C1 segment of cervical spinal cord (tissue), 14 donors: ENCODE data around the gene SAG.
A peak's percentile ranks its signal among the peaks of the same experiment; 100 is the strongest.

ENCODE experiments used
- DNase-seq, 14 donors: peaks; one replicate each; lab custom pipeline; 2025; lab: John Stamatoyannopoulos, UW

The SAG gene

GRCh38 chr2:233288663-233289062 lies 19.0 kb upstream of the SAG start:
- peak in 6 of 14 donors; percentile 3 to 37 (median 24) for DNase-seq

- peak in 9 of 14 donors; percentile 4 to 53 (median 25) for DNase-seq
Measured at GRCh38 chr2:233289648-233290047, 18.0 kb upstream of the SAG start.

- DNase-seq, result no peak
Measured at GRCh38 chr2:233290051-233290845, 17.4 kb upstream of the SAG start.

- DNase-seq, result no peak
Measured at GRCh38 chr2:233295891-233296290, 11.7 kb upstream of the SAG start.

GRCh38 chr2:233297076-233297475 lies 10.5 kb upstream of the SAG start:
- DNase-seq, result no peak

GRCh38 chr2:233300401-233300800 lies 7.2 kb upstream of the SAG start:
- DNase-seq, result no peak

- DNase-seq, result no peak
Measured at GRCh38 chr2:233301248-233301647, 6.4 kb upstream of the SAG start.

- DNase-seq, result no peak
Measured at GRCh38 chr2:233301811-233302210, 5.8 kb upstream of the SAG start.

GRCh38 chr2:233303252-233303651 lies 4.4 kb upstream of the SAG start:
- DNase-seq, result no peak

- DNase-seq, result no peak
Measured at GRCh38 chr2:233311241-233311926, 3.8 kb downstream of the SAG start.

- no peak for DNase-seq
Measured at GRCh38 chr2:233312874-233313273, 5.3 kb downstream of the SAG start.

- no peak for DNase-seq
Measured at GRCh38 chr2:233314180-233314925, 6.7 kb downstream of the SAG start.

- no peak for DNase-seq
Measured at GRCh38 chr2:233317196-233317943, 9.8 kb downstream of the SAG start.

- DNase-seq, result no peak
Measured at GRCh38 chr2:233319256-233319655, 11.6 kb downstream of the SAG start.

GRCh38 chr2:233320470-233320869 lies 12.9 kb downstream of the SAG start:
- no peak for DNase-seq

- DNase-seq, result no peak
Measured at GRCh38 chr2:233321166-233321565, 13.6 kb downstream of the SAG start.

- no peak for DNase-seq
Measured at GRCh38 chr2:233323851-233324250, 16.2 kb downstream of the SAG start.

- DNase-seq, result no peak
Measured at GRCh38 chr2:233325256-233325655, 17.6 kb downstream of the SAG start.

- DNase-seq, result no peak
Measured at GRCh38 chr2:233325814-233326213, 18.2 kb downstream of the SAG start.

GRCh38 chr2:233326500-233326899 lies 18.9 kb downstream of the SAG start:
- DNase-seq, result no peak

- no peak for DNase-seq
Measured at GRCh38 chr2:233328922-233329321, 21.3 kb downstream of the SAG start.
